ENCODE data around the gene PRKD2.

The PRKD2 gene

GRCh38 chr19:46660008-46660517 is 56.9 kb downstream of the PRKD2 start:
- DNase-seq: no peak

- DNase-seq: no peak
Measured at GRCh38 chr19:46659151-46660007, 57.5 kb downstream of the PRKD2 start.

- no peak for DNase-seq
Measured at GRCh38 chr19:46656541-46656940, 60.4 kb downstream of the PRKD2 start.

GRCh38 chr19:46654621-46655152 is 62.2 kb downstream of the PRKD2 start:
- DNase-seq: no peak

GRCh38 chr19:46650445-46650844 is 66.5 kb downstream of the PRKD2 start:
- no peak for DNase-seq

- no peak for DNase-seq
Measured at GRCh38 chr19:46648961-46649960, 67.7 kb downstream of the PRKD2 start.

- DNase-seq: no peak
Measured at GRCh38 chr19:46648060-46648960, 68.6 kb downstream of the PRKD2 start.

GRCh38 chr19:46646402-46646801 is 70.5 kb downstream of the PRKD2 start:
- no peak for DNase-seq

GRCh38 chr19:46644720-46645119 is 72.2 kb downstream of the PRKD2 start:
- DNase-seq: no peak

GRCh38 chr19:46640656-46641055 is 76.3 kb downstream of the PRKD2 start:
- no peak for DNase-seq

- no peak for DNase-seq
Measured at GRCh38 chr19:46639358-46640182, 77.3 kb downstream of the PRKD2 start.

GRCh38 chr19:46637224-46637623 is 79.7 kb downstream of the PRKD2 start:
- no peak for DNase-seq

- DNase-seq: no peak
Measured at GRCh38 chr19:46635920-46636761, 80.8 kb downstream of the PRKD2 start, which contains the start of gene GNG8. Gene GNG8 (minus strand): TSS chr19:46636202. CDS start chr19:46634682, 1,520 bp downstream.

GRCh38 chr19:46634656-46635218 is 82.2 kb downstream of the PRKD2 start:
- DNase-seq: no peak

- peak; percentile 93 for DNase-seq
Measured at GRCh38 chr19:46634045-46634655, 82.8 kb downstream of the PRKD2 start.

- no peak for DNase-seq
Measured at GRCh38 chr19:46633130-46633529, 83.8 kb downstream of the PRKD2 start.

GRCh38 chr19:46631481-46631880 is 85.4 kb downstream of the PRKD2 start:
- no peak for DNase-seq

GRCh38 chr19:46630586-46631205 is 86.2 kb downstream of the PRKD2 start:
- DNase-seq: no peak
